ENCODE results near the gene FGGY.

GRCh38 chr1:59268406-59268805 is 28.5 kb upstream of the FGGY start:
- TF ChIP-seq ZNF274 (IDR thresholded peaks at IDR 0.05; ENCODE audit: low read depth, low read length) (no peak), YY1 (IDR thresholded peaks at IDR 0.05; ENCODE audit: insufficient read depth, insufficient read length) (no peak), SUZ12 (IDR thresholded peaks at IDR 0.05; ENCODE audit: extremely low read depth, insufficient read depth, insufficient read length) (no peak)

All from NT2/D1 (cell line).